Naive thymus-derived CD8-positive, alpha-beta T cell (primary cell): ENCODE data around the gene TMEM132C. TPM values are rescaled to one million over a fixed set of nuclear protein-coding genes. Genes with fewer than 3 reads are reported as not detected.
"Not testable (repeated sequence)": the region's sequence is repeated elsewhere in the genome, so short reads cannot be mapped to it uniquely, and the experiment has no call there.

Experiments
- ATAC-seq, 2 donors: fragments of 150-1000 bp; cut with Tn5 transposase in 1 of 2; sonication (Bioruptor Pico), chemical (Tn5 transposase) in 1 of 2; 1 replicate in 1 of 2; 2 replicates in 1 of 2; pipeline ENCODE4 v1.10.0; 2021; ENCODE audit warnings: mild to moderate bottlenecking in 2 of 2, moderate library complexity in 2 of 2
- POLR2A ChIA-PET: fragments of 350-600 bp; sonication (Branson Sonifier 250); formaldehyde crosslinking; loops from one replicate; lab custom pipeline; 2021; ENCODE audit warnings: antibody characterized with exemption; lab: Charles Lee
- DNase-seq, 10 donors: peaks; one replicate each; pipeline versions ENCODE4 v3.0.0 to v3.0.0-alpha.2; 2020 to 2022
- H3K27ac Mint-ChIP-seq, 10 donors: one replicate each; pipeline ENCODE4 v1.8.0; 2020 to 2022; ENCODE audit warnings: mild to moderate bottlenecking in 10 of 10, mixed read lengths in 10 of 10, moderate library complexity in 4 of 10, inconsistent platforms in 1 of 10
- H3K27me3 Mint-ChIP-seq, 5 donors: one replicate each; pipeline ENCODE4 v1.8.0; 2021 to 2022; ENCODE audit warnings: mixed read lengths in 5 of 5
- H3K36me3 Mint-ChIP-seq, 3 donors: one replicate each; pipeline ENCODE4 v1.8.0; 2020 to 2022; ENCODE audit warnings: mixed read lengths in 3 of 3, mild to moderate bottlenecking in 2 of 3, inconsistent platforms in 1 of 3
- H3K4me1 Mint-ChIP-seq, 4 donors: one replicate each; pipeline ENCODE4 v1.8.0; 2021 to 2022; ENCODE audit warnings: mixed read lengths in 4 of 4
- H3K4me3 Mint-ChIP-seq, 10 donors: one replicate each; pipeline ENCODE4 v1.8.0; 2020 to 2022; ENCODE audit warnings: mild to moderate bottlenecking in 10 of 10, mixed read lengths in 10 of 10, moderate library complexity in 6 of 10, inconsistent platforms in 1 of 10
- H3K9me3 Mint-ChIP-seq, 9 donors: one replicate each; pipeline ENCODE4 v1.8.0; 2020 to 2022; ENCODE audit warnings: mixed read lengths in 9 of 9, mild to moderate bottlenecking in 3 of 9, inconsistent platforms in 1 of 9, moderate library complexity in 1 of 9
- polyA plus RNA-seq, 3 donors: library from polyadenylated mRNA; unstranded; fragments of 300-500 nt; fragmentation: Illumina TruSeq; gene quantifications; one replicate each; pipeline ENCODE4 v1.2.3, GENCODE V29; 2021
- total RNA-seq, 8 experiments: library from RNA in 2 of 8; stranded (reverse) in 2 of 8; gene quantifications; one replicate each; pipeline ENCODE4 v1.2.3 and lab custom pipeline; 2021 to 2026

TMEM132C gene
- total and polyA plus RNA-seq, 5 experiments from 2014 or later: 0.11 TPM; not detected in 4

- POLR2A ChIA-PET: no interaction called here
- no peaks in the 10 kb centered on the region for H3K4me1 Mint-ChIP-seq
- peaks cover 0 to 4% (median 0%) of the 10 kb centered on the region in 5 donors for H3K27me3 Mint-ChIP-seq
- no peak for ATAC-seq
- H3K9me3 Mint-ChIP-seq: peaks cover 0 to 5% (median 0%) of the 10 kb centered on the region in 9 donors
- no peaks in the 10 kb centered on the region for H3K36me3 Mint-ChIP-seq
- H3K4me3 Mint-ChIP-seq: no peak overlapping the region
- H3K27ac Mint-ChIP-seq: no peak overlapping the region
- DNase-seq: no peak
Measured at GRCh38 chr12:128603573-128604115, 336.7 kb downstream of the TMEM132C start.

- H3K9me3 Mint-ChIP-seq, H3K27ac Mint-ChIP-seq, H3K4me3 Mint-ChIP-seq, POLR2A ChIA-PET, ATAC-seq, H3K27me3 Mint-ChIP-seq, H3K36me3 Mint-ChIP-seq, H3K4me1 Mint-ChIP-seq, DNase-seq: not testable (repeated sequence)
Measured at GRCh38 chr12:128604219-128604618, 337.2 kb downstream of the TMEM132C start.

- Mint-ChIP-seq H3K4me1 (no peaks in the 10 kb centered on the region), H3K4me3 (no peak overlapping the region), H3K9me3 (peaks cover 0 to 5% (median 0%) of the 10 kb centered on the region in 9 donors), H3K36me3 (no peaks in the 10 kb centered on the region), H3K27me3 (peaks cover 0 to 4% (median 0%) of the 10 kb centered on the region in 5 donors), H3K27ac (no peak overlapping the region)
- POLR2A ChIA-PET: no interaction called here
- ATAC-seq (no peak), DNase-seq (no peak)
Measured at GRCh38 chr12:128606051-128606450, 339.1 kb downstream of the TMEM132C start.

GRCh38 chr12:128606538-128606937 lies 339.6 kb downstream of the TMEM132C start:
- ATAC-seq: no peak
- peaks cover 0 to 4% (median 0%) of the 10 kb centered on the region in 9 donors for H3K9me3 Mint-ChIP-seq
- H3K27ac Mint-ChIP-seq: no peak overlapping the region
- no peaks in the 10 kb centered on the region for H3K36me3 Mint-ChIP-seq
- no peak for DNase-seq
- POLR2A ChIA-PET: no interaction called here
- no peak overlapping the region for H3K4me3 Mint-ChIP-seq
- H3K27me3 Mint-ChIP-seq: peaks cover 0 to 4% (median 0%) of the 10 kb centered on the region in 5 donors
- no peaks in the 10 kb centered on the region for H3K4me1 Mint-ChIP-seq

- H3K4me3 Mint-ChIP-seq: no peak overlapping the region
- peaks cover 0 to 4% (median 0%) of the 10 kb centered on the region in 9 donors for H3K9me3 Mint-ChIP-seq
- peaks cover 0 to 4% (median 0%) of the 10 kb centered on the region in 5 donors for H3K27me3 Mint-ChIP-seq
- ATAC-seq (no peak), DNase-seq (no peak)
- H3K36me3 Mint-ChIP-seq: no peaks in the 10 kb centered on the region
- H3K4me1 Mint-ChIP-seq: no peaks in the 10 kb centered on the region
- POLR2A ChIA-PET: no interaction called here
- no peak overlapping the region for H3K27ac Mint-ChIP-seq
Measured at GRCh38 chr12:128606970-128607369, 340.0 kb downstream of the TMEM132C start.

GRCh38 chr12:128607641-128608040 lies 340.7 kb downstream of the TMEM132C start:
- ATAC-seq (no peak), DNase-seq (no peak)
- H3K36me3 Mint-ChIP-seq: no peaks in the 10 kb centered on the region
- H3K27ac Mint-ChIP-seq: no peak overlapping the region
- no peak overlapping the region for H3K4me3 Mint-ChIP-seq
- POLR2A ChIA-PET: no interaction called here
- H3K9me3 Mint-ChIP-seq: peaks cover 0 to 4% (median 0%) of the 10 kb centered on the region in 9 donors
- peaks cover 0 to 4% (median 0%) of the 10 kb centered on the region in 5 donors for H3K27me3 Mint-ChIP-seq
- H3K4me1 Mint-ChIP-seq: no peaks in the 10 kb centered on the region

- Mint-ChIP-seq H3K9me3 (peaks cover 0 to 4% (median 0%) of the 10 kb centered on the region in 9 donors), H3K4me3 (no peak overlapping the region), H3K27ac (no peak overlapping the region), H3K36me3 (no peaks in the 10 kb centered on the region), H3K27me3 (peaks cover 0 to 4% (median 0%) of the 10 kb centered on the region in 5 donors), H3K4me1 (no peaks in the 10 kb centered on the region)
- DNase-seq (no peak), ATAC-seq (no peak)
- POLR2A ChIA-PET: no interaction called here
Measured at GRCh38 chr12:128609861-128610260, 342.9 kb downstream of the TMEM132C start.

GRCh38 chr12:128611736-128612135 lies 344.8 kb downstream of the TMEM132C start:
- H3K27me3 Mint-ChIP-seq: peaks cover 0 to 3% (median 0%) of the 10 kb centered on the region in 5 donors

GRCh38 chr12:128612150-128612850 lies 345.3 kb downstream of the TMEM132C start:
- ATAC-seq: no peak

More at GRCh38 chr12:128611736-128612135, 344.8 kb downstream of the TMEM132C start:
- H3K4me3 Mint-ChIP-seq: no peak overlapping the region
- ATAC-seq (no peak), DNase-seq (no peak)
- POLR2A ChIA-PET: no interaction called here
- H3K36me3 Mint-ChIP-seq: no peaks in the 10 kb centered on the region
- H3K9me3 Mint-ChIP-seq: peaks cover 0 to 4% (median 0%) of the 10 kb centered on the region in 9 donors
- no peak overlapping the region for H3K27ac Mint-ChIP-seq
- H3K4me1 Mint-ChIP-seq: no peaks in the 10 kb centered on the region

GRCh38 chr12:128613837-128614590 lies 347.0 kb downstream of the TMEM132C start:
- peaks cover 0 to 9% (median 3%) of the 10 kb centered on the region in 5 donors for H3K27me3 Mint-ChIP-seq
- peaks cover 0 to 2% (median 0%) of the 10 kb centered on the region in 9 donors for H3K9me3 Mint-ChIP-seq
- H3K27ac Mint-ChIP-seq: no peak overlapping the region
- POLR2A ChIA-PET: no interaction called here
- H3K36me3 Mint-ChIP-seq: no peaks in the 10 kb centered on the region
- no peaks in the 10 kb centered on the region for H3K4me1 Mint-ChIP-seq
- ATAC-seq (no peak), DNase-seq (no peak)
- no peak overlapping the region for H3K4me3 Mint-ChIP-seq

More at GRCh38 chr12:128612150-128612850, 345.3 kb downstream of the TMEM132C start:
- H3K27me3 Mint-ChIP-seq: peaks cover 0 to 5% (median 2%) of the 10 kb centered on the region in 5 donors
- no peaks in the 10 kb centered on the region for H3K4me1 Mint-ChIP-seq
- H3K27ac Mint-ChIP-seq: no peak overlapping the region
- POLR2A ChIA-PET: no interaction called here
- H3K4me3 Mint-ChIP-seq: no peak overlapping the region
- H3K36me3 Mint-ChIP-seq: no peaks in the 10 kb centered on the region
- no peaks in the 10 kb centered on the region for H3K9me3 Mint-ChIP-seq
- DNase-seq: no peak

GRCh38 chr12:128617304-128617833 lies 350.4 kb downstream of the TMEM132C start:
- Mint-ChIP-seq H3K9me3 (peaks cover 0 to 2% (median 0%) of the 10 kb centered on the region in 9 donors), H3K4me1 (no peaks in the 10 kb centered on the region), H3K27ac (peak overlapping the region in 1 of 10 donors; percentile 21), H3K4me3 (no peak overlapping the region), H3K27me3 (peaks cover 0 to 18% (median 3%) of the 10 kb centered on the region in 5 donors), H3K36me3 (no peaks in the 10 kb centered on the region)
- ATAC-seq: no peak
- no peak for DNase-seq
- POLR2A ChIA-PET: no interaction called here

- POLR2A ChIA-PET: no interaction called here
- Mint-ChIP-seq H3K27ac (no peak overlapping the region), H3K36me3 (no peaks in the 10 kb centered on the region), H3K27me3 (peaks cover 0 to 18% (median 3%) of the 10 kb centered on the region in 5 donors), H3K4me1 (no peaks in the 10 kb centered on the region), H3K4me3 (no peak overlapping the region), H3K9me3 (peaks cover 0 to 2% (median 0%) of the 10 kb centered on the region in 9 donors)
- ATAC-seq (no peak), DNase-seq (no peak)
Measured at GRCh38 chr12:128619263-128619662, 352.3 kb downstream of the TMEM132C start.
